ENCODE measurements around the gene RBM17. TPM values are rescaled to one million over a fixed set of nuclear protein-coding genes. Genes with fewer than 3 reads are reported as not detected.

Gene RBM17
- total and polyA plus RNA-seq, 10 of the 15 experiments (the other 5 are each of a cell fraction or from before 2014, with no cell fraction given), result 28.4 to 181 (median 83.9) TPM

DNA sequence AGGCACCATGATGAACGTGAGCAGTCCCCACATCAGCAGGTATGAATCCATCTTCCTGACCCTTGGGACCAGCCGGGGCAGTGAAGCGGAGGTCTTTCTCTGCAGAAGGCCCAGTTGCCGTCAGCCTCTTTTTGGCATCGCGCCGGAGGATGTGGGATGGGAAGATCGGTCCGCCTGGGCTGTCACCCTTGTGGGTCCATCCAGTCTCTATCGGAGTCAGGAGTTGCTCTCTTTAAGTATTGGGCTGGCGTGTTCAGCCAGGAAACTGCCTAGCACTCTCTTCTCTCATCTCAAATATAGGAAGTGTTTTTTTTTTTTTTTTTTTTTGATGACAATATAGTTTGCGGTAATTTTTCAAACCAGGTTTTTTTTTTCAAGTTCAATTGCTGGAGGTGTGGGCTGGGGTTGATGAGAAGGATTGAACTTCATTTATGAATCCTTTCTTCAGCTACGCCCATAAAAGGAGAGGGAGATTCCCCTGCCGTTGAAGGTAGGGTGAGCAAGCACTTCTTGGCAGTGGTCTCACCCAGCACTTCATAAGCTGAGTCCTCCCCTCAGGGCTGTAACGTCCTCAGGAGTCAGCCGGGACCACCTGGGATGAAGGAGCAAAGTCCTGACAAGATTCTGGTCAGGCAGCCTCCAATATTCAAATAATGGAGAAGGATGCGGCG is 26.6 kb upstream of the RBM17 start, which contains the start of gene IL2RA (continued):
- no peak for TF ChIP-seq BCLAF1 (IDR thresholded peaks at IDR 0.05)
- no peak for TF ChIP-seq FOS (IDR thresholded peaks at IDR 0.05; ENCODE audit: borderline replicate concordance, extremely low read depth, insufficient read length)
- TF ChIP-seq ZNF207 (IDR thresholded peaks at IDR 0.05; ENCODE audit: borderline replicate concordance), result no peak
- TF ChIP-seq EGR1 (IDR thresholded peaks at IDR 0.05; ENCODE audit: borderline replicate concordance in 1 of 2, low read depth in 2 of 2, low read length in 2 of 2), result no peak
- no peak for TF ChIP-seq SP1 (IDR thresholded peaks at IDR 0.05; ENCODE audit: low read depth, low read length)
- TF ChIP-seq STAT3 (IDR thresholded peaks at IDR 0.05; ENCODE audit: low read depth, low read length), result no peak
- TF ChIP-seq FOXK2 (IDR thresholded peaks at IDR 0.05), result no peak
- peak in 1 of 2 experiments; percentile 10; a peak in 1 of 4 replicates for TF ChIP-seq BHLHE40 (IDR thresholded peaks at IDR 0.05; ENCODE audit: borderline replicate concordance in 1 of 2, low read depth in 2 of 2, low read length in 1 of 2)
- no peak for TF ChIP-seq NFIC (IDR thresholded peaks at IDR 0.05; ENCODE audit: low read depth, low read length)
- TF ChIP-seq ESRRA (IDR thresholded peaks at IDR 0.05; ENCODE audit: low read length), result no peak
- TF ChIP-seq POLR2AphosphoS5 (IDR thresholded peaks at IDR 0.05; ENCODE audit: low read length), result peak; percentile 53; the same call in 1 of the 2 replicates
- TF ChIP-seq SPI1 (IDR thresholded peaks at IDR 0.05; ENCODE audit: borderline replicate concordance, insufficient read depth, low read depth, low read length), result peak; percentile 16; the same call in 1 of the 2 replicates
- no peak for TF ChIP-seq RB1 (IDR thresholded peaks at IDR 0.05; ENCODE audit: borderline replicate concordance)
- TF ChIP-seq IKZF2 (IDR thresholded peaks at IDR 0.05), result peak; percentile 26 to 46; a peak in 1 of 4 replicates
- TF ChIP-seq CHD1 (IDR thresholded peaks at IDR 0.05; ENCODE audit: low read depth, low read length), result no peak
- TF ChIP-seq ZNF384 (IDR thresholded peaks at IDR 0.05; ENCODE audit: borderline replicate concordance, low read depth, low read length), result peak; percentile 88
- no peak for TF ChIP-seq ATF3 (IDR thresholded peaks at IDR 0.05; ENCODE audit: borderline replicate concordance, extremely low read depth, low read depth, low read length)
- no peak for TF ChIP-seq YBX1 (IDR thresholded peaks at IDR 0.05)
- TF ChIP-seq E4F1 (IDR thresholded peaks at IDR 0.05; ENCODE audit: borderline replicate concordance, partially characterized antibody), result no peak
- no peak for TF ChIP-seq SKIL (IDR thresholded peaks at IDR 0.05; ENCODE audit: low read depth, poor library complexity, severe bottlenecking)
- TF ChIP-seq NR2C1 (IDR thresholded peaks at IDR 0.05), result no peak
- no peak for TF ChIP-seq SREBF2 (IDR thresholded peaks at IDR 0.05; ENCODE audit: low read length)
- no peak for TF ChIP-seq TCF3 (IDR thresholded peaks at IDR 0.05; ENCODE audit: borderline replicate concordance, insufficient read depth, low read depth, low read length)
